Measurements from ENCODE around the gene LRRK1. TPM values are rescaled to one million over a fixed set of nuclear protein-coding genes. Genes with fewer than 3 reads are reported as not detected.

The LRRK1 gene
- total RNA-seq, 1 donor from 2014 or later: 21.1 TPM

DNA sequence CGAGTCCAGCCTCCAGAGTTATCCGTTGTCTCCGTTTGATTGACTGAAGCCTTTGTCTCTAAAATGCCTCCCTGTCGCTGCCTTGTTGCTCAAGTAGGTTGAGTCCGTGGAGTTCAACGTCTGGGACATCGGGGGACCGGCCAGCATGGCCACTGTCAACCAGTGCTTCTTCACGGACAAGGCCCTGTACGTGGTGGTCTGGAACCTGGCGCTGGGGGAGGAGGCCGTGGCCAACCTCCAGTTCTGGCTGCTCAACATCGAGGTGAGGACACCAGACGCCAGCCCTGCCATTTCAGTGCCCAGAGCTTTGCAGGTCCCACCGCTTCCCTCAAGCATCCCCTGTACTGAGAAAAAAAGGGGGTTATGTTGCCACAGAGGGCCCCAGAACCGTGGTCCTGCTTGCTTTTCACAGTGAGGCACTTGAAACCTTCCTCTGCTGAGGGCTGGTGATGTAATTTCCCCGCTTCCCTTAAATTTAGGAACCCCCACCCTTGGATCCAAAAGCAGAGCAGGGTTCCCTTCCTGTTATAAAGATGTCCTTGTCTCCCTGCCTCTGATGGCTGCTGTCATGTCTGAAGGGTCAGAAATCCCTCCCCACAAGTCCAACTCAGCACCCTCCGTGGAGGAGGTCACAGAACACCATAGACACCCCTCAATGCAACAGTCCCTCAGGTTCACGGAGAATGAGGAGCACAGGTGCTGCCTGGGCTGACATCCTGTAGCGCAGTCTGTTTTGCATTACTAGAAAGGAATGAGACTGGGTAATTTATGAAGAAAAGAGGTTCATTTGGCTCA, 105.7 kb downstream of the LRRK1 start:
- Histone ChIP-seq H3K4me1 (peaks cover 15% of the 10 kb centered on the region), H3K27ac (peak overlapping the region; percentile 80), H3K36me3 (no peaks in the 10 kb centered on the region), H3K4me3 (no peak overlapping the region), H3K27me3 (no peaks in the 10 kb centered on the region), H3K9me3 (no peaks in the 10 kb centered on the region)
- DNase-seq (ENCODE audit: extremely low spot score in 2 of 2): peak; percentile 82 to 85
- intact Hi-C loops (cut with DNase I): no loop called here
- no peak for TF ChIP-seq POLR2AphosphoS5 (IDR thresholded peaks at IDR 0.05; ENCODE audit: insufficient read depth in 1 of 2, low read depth in 1 of 2)
- no peak for TF ChIP-seq POLR2A (IDR thresholded peaks at IDR 0.05)
- TF ChIP-seq, protein P1, sequence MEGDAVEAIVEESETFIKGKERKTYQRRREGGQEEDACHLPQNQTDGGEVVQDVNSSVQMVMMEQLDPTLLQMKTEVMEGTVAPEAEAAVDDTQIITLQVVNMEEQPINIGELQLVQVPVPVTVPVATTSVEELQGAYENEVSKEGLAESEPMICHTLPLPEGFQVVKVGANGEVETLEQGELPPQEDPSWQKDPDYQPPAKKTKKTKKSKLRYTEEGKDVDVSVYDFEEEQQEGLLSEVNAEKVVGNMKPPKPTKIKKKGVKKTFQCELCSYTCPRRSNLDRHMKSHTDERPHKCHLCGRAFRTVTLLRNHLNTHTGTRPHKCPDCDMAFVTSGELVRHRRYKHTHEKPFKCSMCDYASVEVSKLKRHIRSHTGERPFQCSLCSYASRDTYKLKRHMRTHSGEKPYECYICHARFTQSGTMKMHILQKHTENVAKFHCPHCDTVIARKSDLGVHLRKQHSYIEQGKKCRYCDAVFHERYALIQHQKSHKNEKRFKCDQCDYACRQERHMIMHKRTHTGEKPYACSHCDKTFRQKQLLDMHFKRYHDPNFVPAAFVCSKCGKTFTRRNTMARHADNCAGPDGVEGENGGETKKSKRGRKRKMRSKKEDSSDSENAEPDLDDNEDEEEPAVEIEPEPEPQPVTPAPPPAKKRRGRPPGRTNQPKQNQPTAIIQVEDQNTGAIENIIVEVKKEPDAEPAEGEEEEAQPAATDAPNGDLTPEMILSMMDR (IDR thresholded peaks at IDR 0.05): no peak

- H3K9me3 ChIP-seq: no peaks in the 10 kb centered on the region
- H3K27me3 ChIP-seq: no peaks in the 10 kb centered on the region
- H3K27ac ChIP-seq: peak overlapping the region; percentile 80
- DNase-seq (ENCODE audit: extremely low spot score in 2 of 2): peak; percentile 58 to 62
- peaks cover 15% of the 10 kb centered on the region for H3K4me1 ChIP-seq
- intact Hi-C loops (cut with DNase I): no loop called here
- H3K36me3 ChIP-seq: peaks cover 0 to 4% of the 10 kb centered on the region in 2 donors
- TF ChIP-seq POLR2AphosphoS5 (IDR thresholded peaks at IDR 0.05; ENCODE audit: insufficient read depth in 1 of 2, low read depth in 1 of 2): no peak
- TF ChIP-seq POLR2A (IDR thresholded peaks at IDR 0.05): no peak
- TF ChIP-seq, protein P1 (IDR thresholded peaks at IDR 0.05): no peak
- no peak overlapping the region for H3K4me3 ChIP-seq
Observed at GRCh38 chr15:101025501-101025885, 106.3 kb downstream of the LRRK1 start.

DNA sequence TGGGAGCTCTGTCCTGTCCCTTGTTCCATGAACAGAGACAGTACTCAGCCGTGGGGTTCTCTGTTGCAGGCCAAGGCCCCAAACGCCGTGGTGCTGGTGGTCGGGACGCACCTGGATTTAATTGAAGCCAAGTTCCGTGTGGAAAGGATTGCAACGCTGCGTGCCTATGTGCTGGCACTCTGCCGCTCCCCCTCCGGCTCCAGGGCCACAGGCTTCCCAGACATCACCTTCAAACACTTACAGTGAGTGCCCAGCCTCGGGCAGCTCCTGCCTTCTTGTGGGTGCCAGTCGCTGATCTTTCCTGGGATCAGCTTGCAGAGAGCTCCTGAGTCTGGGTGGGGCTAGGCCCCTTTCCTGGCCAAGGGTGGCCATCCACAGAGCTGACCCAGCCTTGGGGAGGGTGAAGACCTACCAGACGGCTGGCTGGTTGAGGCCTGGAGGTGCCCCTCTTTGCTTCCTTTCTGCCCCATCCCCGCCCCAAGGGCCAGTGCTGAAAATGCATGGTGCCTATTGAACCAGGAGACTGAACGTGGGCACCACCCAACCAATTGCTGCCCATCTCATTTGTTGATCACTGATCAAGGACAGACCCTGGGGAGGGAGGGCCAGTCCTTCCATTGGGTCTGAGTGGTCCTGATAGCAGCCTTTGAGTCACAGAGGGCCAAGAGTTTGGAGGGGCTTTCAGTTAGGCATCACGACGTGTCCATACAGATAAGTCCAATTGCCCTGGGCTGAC, 106.9 kb downstream of the LRRK1 start:
- TF ChIP-seq, protein P1 (IDR thresholded peaks at IDR 0.05): no peak
- no peak for TF ChIP-seq POLR2AphosphoS5 (IDR thresholded peaks at IDR 0.05; ENCODE audit: insufficient read depth in 1 of 2, low read depth in 1 of 2)
- TF ChIP-seq POLR2A (IDR thresholded peaks at IDR 0.05): no peak
- H3K36me3 ChIP-seq: peaks cover 0 to 7% of the 10 kb centered on the region in 2 donors
- no peak overlapping the region for H3K4me3 ChIP-seq
- no peaks in the 10 kb centered on the region for H3K9me3 ChIP-seq
- no peaks in the 10 kb centered on the region for H3K27me3 ChIP-seq
- peak; percentile 62 to 67 for DNase-seq (ENCODE audit: extremely low spot score in 2 of 2)
- peak overlapping the region; percentile 80 for H3K27ac ChIP-seq
- intact Hi-C loops (cut with DNase I): no loop called here
- peaks cover 15% of the 10 kb centered on the region for H3K4me1 ChIP-seq

DNA sequence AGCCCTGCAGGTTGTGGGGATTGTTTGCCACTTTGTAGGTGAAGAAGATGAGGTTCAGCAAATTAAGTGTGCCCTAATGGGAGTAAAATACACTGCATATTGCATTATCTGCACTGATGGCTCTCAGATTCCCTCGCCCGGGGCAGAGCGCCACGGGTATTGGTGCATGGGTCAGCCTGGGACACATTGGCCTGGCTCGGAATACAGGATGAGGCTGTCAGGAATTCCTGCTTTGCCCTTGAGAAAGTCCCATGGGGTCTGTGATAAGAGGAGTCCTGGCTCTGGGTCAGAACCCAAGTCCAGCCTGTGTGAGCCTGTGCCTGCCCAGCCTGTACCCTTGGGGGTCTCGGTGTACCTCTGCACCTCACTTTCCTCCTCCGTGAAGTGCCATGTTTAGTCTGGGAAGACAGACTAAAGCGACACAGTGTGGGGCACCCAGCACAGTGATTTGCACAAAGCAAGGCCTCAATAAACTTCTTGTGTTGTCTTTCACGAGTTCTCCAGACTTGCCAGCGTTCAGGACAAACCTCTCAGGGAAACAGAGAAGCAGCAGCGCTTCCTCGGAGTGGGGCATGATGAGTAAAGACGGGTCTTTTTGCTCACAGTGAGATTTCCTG, 107.6 kb downstream of the LRRK1 start:
- no peaks in the 10 kb centered on the region for H3K27me3 ChIP-seq
- peaks cover 15% of the 10 kb centered on the region for H3K4me1 ChIP-seq
- TF ChIP-seq POLR2A (IDR thresholded peaks at IDR 0.05) (no peak), POLR2AphosphoS5 (IDR thresholded peaks at IDR 0.05; ENCODE audit: insufficient read depth in 1 of 2, low read depth in 1 of 2) (no peak)
- TF ChIP-seq, protein P1 (IDR thresholded peaks at IDR 0.05): no peak
- no peak overlapping the region for H3K4me3 ChIP-seq
- H3K9me3 ChIP-seq: no peaks in the 10 kb centered on the region
- intact Hi-C loops (cut with DNase I): no loop called here
- DNase-seq (ENCODE audit: extremely low spot score in 2 of 2): peak; percentile 70 to 82
- H3K36me3 ChIP-seq: peaks cover 0 to 10% of the 10 kb centered on the region in 2 donors
- H3K27ac ChIP-seq: no peak overlapping the region
